Raji (cell line): ENCODE results near the gene CFAP77.

Source experiments
- POLR2A ChIP-seq: IDR thresholded peaks from 2 replicates; pipeline ENCODE4 v1.6.1; 2011; ENCODE audit warnings: low read depth, low read length, control low read depth; ENCODE audit not compliant: insufficient read depth

Gene CFAP77

DNA sequence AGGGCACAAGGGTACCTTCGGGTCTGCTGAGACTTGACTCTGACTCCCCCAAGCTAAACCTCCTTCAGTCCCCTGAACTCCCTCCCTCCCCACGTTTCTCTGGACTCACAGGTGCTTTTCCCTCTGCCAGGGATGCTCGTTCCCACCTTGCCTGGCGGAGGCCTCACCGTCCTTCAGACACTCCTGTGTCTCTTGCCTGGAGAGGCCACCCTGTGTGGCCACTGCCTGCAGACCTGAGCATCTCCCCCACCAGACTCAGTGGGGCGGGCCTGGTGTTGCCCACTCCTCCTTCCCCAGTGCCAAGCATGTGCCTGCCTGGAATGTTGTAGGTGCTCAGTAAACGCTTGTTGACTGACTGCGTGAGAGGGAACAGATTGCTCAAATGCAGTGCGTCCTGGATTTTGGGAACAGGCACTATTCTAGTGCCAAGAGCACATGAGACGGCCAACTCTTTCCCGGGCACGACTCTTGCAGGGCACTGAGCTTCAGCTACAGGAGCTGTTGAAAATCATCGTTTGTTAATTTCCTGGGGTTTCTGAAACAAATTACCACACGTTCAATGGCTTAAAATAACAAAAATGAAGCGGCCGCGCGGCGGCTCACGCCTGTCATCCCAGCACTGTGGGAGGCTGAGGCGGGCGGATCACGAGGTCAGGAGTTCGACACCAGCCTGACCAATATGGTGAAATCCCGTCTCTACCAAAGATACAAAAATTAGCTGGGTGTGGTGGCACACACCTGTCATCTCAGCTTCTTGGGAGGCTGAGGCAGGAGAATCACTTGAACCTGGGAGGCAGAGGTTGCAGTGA, 101.4 kb downstream of the CFAP77 start:
- TF ChIP-seq POLR2A: no peak

DNA sequence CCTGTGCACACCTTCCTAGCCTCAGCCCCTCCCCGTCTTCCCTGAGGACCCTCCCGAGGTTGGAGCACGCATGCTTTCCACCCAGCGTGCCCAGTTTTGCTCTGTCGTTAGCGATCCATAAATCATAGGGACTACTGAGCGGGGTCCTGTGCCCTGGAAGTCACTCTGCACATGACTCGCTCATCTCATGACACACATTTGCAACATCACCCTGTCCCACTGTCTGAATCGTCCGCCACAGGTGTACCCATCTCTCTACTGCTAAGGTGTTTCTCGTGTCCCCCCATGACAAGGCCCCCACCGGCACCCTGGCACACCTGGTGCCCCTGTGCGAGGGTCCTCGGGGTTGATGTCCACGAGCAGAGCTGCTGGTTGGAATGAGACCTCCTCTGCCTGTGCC, 103.4 kb downstream of the CFAP77 start:
- no peak for TF ChIP-seq POLR2A

DNA sequence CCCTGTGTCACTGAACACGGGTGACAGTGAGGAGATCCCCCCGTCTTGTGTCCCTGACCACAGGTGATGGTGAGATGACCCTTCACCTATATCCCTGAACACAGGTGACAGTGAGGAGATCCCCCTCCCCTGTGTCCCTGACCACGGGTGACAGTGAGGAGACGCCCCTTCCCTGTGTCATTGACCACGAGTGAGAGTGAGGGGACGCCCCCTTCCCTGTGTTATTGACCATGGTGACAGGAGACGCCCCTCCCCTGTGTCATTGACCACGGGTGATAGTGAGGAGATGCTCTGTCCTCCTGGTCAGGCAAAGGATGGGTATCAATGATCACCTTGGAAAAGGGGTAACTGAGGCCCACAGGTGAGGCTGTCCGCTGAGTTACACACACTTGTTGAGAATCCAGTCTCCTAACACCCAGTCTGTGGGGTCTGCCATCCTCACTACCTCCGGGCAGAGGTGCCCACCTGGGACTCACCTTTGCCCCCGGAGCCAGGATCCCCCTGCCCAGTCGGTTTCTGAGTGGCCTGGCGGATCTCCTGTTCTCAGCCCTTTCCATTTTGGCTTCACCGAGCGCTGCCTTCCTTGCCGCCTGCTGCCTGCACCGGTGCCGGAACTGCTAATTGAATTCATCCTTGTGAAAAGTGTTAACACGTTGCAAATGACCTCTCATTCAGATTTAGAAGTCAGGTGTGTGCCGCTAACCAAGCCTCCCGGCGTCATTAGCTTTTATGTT, 104.2 kb downstream of the CFAP77 start:
- no peak for TF ChIP-seq POLR2A

DNA sequence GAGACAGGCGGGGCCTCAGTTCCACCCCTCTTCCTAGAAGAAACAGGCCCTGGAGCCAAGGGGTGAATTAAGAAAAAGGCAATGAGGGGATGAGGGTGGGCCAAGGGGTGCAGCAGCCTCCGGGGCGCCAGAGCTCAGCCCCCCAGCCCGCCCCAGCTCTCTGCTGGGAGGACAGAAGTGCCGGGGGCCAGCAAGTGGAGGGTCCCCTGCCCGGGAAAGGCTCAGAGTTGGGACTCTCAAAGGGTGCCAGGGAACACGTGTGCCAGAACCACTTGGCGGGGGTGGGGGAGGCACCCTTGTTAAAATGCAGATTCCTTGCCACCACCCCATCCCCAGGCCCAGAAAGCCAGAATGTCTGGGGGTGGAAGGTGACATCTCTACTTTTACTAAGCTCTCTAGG, 104.8 kb downstream of the CFAP77 start:
- no peak for TF ChIP-seq POLR2A

DNA sequence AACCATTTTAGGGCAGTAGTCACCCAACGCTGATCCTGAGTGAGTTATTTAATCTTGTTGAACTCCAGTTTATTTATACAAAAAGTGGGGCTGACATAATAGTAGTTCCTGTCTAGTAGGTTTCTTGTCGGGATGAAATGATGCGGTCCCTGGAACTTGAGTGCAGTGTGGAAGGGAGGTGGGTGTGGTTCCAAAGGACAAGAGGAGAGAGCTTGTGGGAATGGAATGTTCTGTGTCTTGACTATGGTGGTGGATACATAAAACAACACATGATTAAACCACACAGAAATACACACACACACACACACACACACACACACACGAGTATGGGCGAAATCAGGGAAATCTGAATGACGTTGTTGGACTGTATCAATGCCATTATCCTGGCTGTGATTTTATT, 106.3 kb downstream of the CFAP77 start:
- no peak for TF ChIP-seq POLR2A

DNA sequence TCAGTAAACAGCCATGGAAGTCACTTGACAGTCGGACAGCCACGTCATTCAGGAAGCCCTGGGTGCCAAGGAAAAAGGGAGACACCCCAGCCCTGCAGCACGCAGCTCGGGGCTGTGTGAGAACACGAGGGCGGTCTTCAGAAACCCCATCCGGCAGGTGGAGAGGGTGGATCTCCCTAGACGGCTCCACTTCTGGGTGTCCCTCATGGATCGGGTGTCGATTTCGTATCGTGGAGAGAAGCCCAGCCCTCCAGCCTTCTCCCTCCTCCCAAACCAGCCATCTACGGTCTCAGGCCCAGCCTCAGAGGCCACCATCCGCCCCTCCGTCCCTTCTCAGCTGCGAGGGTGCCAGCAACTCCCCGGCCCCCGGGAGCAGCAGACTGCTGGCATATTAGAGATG, 106.9 kb downstream of the CFAP77 start:
- no peak for TF ChIP-seq POLR2A

DNA sequence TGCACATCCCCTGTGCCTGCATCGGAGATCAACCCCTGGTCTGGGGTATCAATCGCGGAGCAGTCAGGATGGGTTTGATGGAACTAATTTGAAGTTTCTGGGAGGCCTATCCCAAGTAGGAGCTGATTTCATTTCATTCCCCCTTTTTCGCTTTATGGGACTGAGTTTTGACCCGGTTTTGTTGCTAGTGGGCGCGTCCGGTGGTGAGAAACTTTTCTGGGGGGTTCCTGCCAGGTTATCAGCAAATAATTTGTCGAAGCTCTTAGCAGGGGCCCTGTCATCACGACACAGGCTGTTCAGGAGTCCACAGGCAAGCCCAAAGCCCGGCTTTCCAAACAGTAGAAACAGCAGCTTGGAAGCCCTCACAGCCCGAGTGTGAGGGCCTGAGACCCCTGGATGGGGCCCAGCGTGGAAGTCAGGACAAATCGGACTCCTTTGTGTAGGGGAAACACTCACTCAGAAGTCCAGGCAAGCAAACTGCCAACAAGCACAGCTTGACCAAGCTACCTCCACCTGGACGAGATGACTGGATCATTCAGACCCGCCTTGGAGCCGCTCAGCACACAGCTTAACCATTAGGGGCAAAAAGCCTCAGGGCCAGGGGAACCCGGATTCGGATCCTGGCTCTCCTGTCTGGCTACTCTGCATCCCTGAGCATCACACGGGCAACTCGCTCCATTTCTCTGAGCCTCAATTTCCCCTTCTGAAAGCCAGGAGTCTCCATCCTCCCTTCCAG, 108.0 kb downstream of the CFAP77 start:
- no peak for TF ChIP-seq POLR2A

DNA sequence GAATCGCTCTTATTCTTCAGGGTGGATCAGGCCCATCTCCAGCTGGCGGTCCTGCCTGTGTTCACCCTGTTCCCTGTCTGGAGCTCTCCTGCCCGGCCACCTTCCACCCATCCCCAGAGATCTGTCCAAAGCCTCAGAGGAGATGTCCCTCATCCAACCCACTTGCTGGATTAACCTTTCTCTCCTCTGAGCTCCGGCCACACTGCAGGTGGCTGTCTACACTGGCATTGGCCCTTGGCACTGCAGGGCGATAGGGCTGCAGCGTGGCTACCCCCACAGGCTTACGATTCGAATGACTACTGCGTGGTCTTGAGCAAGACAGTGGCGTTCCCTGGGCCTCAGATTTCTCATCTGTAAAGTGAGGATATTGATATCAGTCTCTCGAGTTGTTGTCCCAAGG, 108.6 kb downstream of the CFAP77 start:
- TF ChIP-seq POLR2A: no peak

DNA sequence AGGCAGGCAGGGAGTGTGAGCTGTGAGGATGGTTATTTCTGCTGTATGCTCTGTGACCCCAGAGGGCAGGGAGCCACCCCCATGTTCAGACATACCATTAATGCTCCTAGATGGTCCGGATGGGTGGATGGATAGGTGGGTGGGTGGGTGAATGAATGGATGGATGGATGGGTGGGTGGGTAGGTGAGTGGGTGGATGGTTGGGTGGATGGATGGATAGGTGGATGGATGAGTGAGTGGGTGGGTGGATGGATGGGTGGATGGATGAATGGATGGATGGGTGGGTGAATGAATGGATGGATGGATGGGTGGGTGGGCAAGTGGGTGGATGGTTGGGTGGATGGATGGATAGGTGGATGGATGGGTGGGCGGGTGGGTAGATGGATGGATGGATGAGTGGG, 109.0 kb downstream of the CFAP77 start:
- no peak for TF ChIP-seq POLR2A

DNA sequence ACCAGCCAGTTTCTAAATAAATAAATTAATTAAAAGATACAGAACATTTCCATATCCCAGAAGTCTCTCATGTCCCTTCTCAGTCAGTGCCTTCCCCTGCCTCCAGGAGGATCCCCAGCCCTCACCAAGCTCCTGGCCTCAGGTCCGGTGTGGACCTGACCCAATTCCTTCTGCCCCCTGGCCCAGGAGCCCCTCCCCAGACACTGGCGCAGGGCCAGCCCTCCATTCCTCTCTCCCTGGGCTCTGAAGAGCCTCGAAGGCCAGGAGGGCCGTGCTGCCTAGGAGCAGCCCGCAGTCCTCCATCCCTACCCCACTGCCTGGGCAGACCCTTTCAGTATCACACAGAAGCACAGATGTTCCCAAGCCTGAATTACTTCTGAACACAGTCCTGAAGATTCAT, 110.6 kb downstream of the CFAP77 start:
- TF ChIP-seq POLR2A: no peak

DNA sequence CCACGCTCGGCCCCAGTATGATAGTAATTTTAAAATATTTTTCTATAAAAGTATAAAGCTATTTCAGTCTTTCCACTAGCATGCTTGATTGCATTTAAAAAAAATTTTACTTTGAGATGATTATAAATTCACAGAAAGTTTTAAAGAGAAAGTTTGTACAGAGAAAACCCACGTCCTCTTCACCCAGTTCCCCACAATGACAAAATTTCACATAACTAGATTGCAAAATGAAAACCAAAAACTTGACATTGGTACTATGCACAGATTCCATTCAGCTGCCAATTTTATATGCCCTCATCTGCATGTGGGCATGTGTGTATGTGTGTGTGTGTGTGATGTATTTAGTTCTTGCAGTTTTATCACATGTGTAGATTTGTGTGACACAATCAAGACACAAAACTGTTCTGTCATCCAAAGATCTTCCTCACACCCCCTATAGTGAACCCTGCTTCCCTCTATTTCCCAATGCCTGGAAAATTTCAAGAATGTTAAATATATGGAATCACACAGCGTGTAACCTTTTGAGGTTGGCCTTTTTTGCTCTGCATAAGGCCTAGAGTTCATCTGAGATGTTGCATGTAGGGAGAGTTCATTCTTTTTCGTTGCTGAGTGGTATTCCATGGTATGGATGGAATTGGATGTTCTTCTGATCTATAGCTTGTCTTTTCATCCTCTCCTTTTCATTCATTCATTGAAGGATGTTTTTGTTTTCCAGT, 115.5 kb downstream of the CFAP77 start:
- TF ChIP-seq POLR2A: no peak

DNA sequence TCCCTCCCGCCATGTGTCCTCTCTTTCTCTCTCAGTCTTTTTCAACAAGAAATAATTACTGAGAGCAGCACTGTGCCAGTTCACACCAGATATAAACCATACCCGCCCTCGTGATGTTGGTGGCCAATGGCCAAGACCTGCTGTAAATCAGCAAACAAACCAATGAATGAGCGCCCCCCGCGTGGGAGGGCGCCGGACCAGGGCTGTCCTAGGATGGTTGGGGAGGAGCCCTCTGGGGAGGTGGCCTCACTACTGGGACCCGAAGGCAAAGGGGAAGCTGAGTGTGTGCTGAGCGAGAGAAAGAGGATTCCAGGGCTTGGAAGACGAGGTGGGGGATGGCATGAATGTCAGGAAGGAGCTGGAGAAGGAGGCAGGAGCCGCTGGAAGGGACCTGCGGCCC, 121.2 kb downstream of the CFAP77 start:
- no peak for TF ChIP-seq POLR2A

DNA sequence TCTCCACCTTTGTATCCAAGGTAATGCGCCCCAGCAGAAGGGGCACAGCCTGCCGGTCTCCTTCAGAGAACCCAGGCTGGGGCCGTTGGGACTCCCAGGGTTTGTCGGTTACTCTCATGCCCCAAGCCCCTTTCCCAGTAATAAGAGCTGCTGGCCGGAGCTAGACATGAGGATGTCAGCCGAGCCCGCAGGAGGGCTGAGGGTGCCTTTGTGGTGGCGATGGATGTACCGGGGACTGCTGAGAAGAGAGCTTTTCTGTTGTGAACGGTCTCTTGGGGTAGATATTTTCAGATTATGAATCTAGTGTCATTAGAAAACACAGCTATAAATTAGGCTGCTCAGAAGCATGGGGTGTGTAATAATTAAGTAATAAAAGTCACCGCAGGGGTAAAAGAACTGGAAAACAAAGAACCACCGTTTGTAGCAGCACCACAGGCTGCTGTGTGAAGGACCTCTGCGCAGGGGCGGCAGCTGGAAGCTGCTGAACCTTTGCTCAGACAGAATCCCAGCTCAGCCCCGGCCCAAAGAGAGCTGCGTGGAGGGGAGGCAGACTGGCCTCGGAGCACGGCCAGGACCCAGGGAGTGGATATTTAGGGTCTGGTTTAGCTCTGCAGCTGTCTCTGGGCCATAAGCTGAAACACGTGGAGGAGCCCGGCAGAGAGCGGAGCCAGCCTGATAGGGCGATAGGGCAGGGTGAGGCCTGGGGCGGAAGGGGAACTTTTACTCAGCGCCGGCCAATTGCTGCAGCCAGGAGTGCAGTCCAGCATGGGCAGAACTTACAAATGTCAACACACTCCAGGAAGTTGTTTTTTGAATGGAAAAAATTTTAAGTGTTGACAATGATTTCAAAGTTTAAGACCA, 121.9 kb downstream of the CFAP77 start:
- TF ChIP-seq POLR2A: no peak

DNA sequence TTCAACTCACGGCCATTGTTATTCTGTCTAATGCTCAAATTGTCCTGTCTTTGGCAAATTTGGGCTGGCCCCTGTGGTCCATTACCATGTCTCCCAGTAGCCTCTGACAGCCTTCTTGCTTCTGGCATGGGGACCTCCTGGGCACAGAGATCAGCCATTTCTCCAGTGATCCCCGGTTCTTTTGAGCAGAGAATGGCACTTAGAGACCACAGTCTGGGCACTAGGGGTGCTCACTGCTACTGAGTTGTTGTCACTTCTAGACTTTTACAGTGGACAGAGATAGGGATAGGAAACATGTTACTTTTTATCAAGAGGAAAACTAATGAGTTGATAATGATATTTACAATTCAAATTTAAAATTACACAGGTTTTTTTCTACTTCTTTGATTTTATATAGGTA, 124.8 kb downstream of the CFAP77 start:
- TF ChIP-seq POLR2A: no peak

DNA sequence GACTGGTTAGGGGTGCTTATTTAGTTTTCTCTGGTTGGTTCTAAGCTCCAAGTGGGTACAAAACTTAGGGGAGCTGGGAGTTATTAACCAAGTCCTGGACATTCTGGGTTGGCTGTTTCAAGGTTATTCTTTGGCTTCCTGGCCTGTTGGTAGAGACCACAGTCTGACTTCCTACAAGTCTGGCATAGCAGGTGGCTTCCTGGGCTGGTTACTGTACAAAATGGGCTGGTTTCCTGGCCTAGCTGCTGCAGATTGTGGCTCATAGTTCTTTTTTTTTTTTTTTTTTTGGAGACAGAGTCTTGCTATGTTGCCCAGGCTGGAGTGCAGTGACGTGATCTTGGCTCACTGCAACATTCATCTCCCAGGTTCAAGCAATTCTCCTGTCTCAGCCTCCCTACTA, 126.1 kb downstream of the CFAP77 start:
- no peak for TF ChIP-seq POLR2A

DNA sequence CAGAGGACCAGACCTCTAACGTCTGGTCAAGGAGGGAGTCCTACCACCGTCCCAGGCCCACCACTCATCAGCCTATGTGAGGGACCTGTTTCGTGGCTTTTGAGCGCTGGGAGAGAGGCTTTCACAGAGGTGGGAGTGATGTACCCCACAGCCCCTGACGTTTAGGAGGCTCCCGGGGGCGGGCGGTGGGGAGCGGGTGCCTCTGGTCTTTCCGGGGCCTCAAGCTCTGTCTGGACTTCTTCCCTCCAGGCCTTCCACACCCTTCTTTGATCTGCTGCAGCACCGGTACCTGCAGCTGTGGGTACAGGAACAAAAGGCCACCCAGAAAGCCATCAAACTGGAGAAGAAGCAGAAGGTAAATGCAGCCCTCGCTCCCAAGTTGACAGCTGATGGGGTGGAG, 127.3 kb downstream of the CFAP77 start:
- no peak for TF ChIP-seq POLR2A
